HG02884 (cell line): ENCODE results near the gene HECTD2.

Source experiments
- ATAC-seq: cut with Tn5 transposase; IDR thresholded peaks from one replicate; pipeline ENCODE4 v1.9.1; 2021; ENCODE audit warnings: mild to moderate bottlenecking, moderate library complexity; ENCODE audit not compliant: unreplicated experiment

Gene HECTD2

DNA sequence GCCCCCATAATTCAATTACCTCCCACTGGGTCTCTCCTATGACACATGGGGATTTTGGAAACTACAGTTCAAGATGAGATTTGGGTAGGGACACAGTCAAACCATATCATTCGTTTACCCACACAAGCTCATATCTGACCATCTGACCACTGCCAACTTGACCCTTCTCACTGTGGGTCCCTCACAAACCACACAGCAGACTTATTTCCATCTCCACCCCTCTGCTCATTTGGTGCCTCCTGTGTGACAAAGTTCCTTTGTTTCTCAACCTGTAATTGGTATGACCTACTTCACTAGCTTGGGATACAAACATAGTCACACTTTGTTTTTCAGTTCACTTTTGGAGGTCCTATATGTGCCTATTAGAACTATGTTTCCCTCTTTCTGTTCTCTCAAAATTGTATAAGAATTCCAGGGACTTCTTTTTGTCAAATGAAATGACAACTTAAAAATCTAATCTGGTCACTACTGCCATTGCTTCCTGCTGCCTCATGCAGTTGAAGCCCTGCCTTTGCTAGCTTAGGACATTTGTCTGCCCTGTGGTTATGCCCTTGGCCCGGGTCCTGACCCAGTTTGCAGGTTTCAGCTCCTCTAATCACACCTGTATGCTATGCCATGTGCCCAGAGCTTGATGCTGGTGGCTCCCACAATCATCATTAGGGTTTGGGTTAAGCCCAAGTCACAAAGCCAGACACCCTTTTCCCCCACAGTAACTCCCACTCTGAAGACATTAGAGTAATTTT, 152.9 kb downstream of the HECTD2 start:
- ATAC-seq = no peak

DNA sequence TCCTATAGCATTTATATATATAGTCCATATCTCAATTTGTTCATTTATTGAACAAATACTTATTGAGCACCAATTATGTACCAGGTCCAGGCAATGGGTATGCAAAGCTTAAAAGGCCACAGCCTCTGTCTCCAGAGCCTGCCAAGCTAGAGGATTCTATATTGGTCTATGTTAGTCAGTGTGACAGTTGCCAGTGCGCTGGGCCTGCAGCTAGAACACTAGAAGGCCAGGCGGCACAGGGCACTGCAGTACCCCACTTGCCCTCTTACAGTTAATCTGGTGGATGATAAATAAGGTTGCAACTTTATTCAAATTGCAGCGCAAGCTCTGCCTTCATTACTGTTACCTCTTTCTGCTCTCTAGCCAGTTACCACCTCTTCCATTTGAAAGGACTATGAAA, 153.9 kb downstream of the HECTD2 start:
- ATAC-seq = no peak
